CD1c-positive myeloid dendritic cell (primary cell): ENCODE measurements around the gene C3orf20.

ENCODE experiments used
- DNase-seq: peaks from one replicate; pipeline ENCODE4 v3.0.0-alpha.2; 2016; ENCODE audit errors: extremely low spot score

The C3orf20 gene

GRCh38 chr3:14650193-14650592 is 24.7 kb upstream of the C3orf20 start:
- DNase-seq, result no peak

- DNase-seq, result peak; percentile 100
Measured at GRCh38 chr3:14651440-14652251, 23.3 kb upstream of the C3orf20 start, which contains the start of gene CCDC174. CCDC174 (plus strand) TSS chr3:14651762; CDS start chr3:14651837, 75 bp downstream.

- DNase-seq, result peak; percentile 8
Measured at GRCh38 chr3:14652360-14652907, 22.5 kb upstream of the C3orf20 start.

GRCh38 chr3:14657579-14657978 is 17.4 kb upstream of the C3orf20 start:
- no peak for DNase-seq

GRCh38 chr3:14658978-14659377 is 16.0 kb upstream of the C3orf20 start:
- no peak for DNase-seq

- no peak for DNase-seq
Measured at GRCh38 chr3:14660942-14661341, 14.0 kb upstream of the C3orf20 start.

- DNase-seq, result no peak
Measured at GRCh38 chr3:14663396-14664135, 11.4 kb upstream of the C3orf20 start.

GRCh38 chr3:14664170-14664569 is 10.8 kb upstream of the C3orf20 start:
- DNase-seq, result no peak

- DNase-seq, result no peak
Measured at GRCh38 chr3:14672588-14672987, 2.4 kb upstream of the C3orf20 start.

GRCh38 chr3:14676881-14677280 is 1.9 kb downstream of the C3orf20 start:
- DNase-seq, result no peak

- no peak for DNase-seq
Measured at GRCh38 chr3:14678015-14678503, 3.1 kb downstream of the C3orf20 start.

GRCh38 chr3:14680115-14680514 is 5.2 kb downstream of the C3orf20 start:
- DNase-seq, result no peak

- no peak for DNase-seq
Measured at GRCh38 chr3:14680716-14681115, 5.8 kb downstream of the C3orf20 start.

GRCh38 chr3:14684447-14684846 is 9.5 kb downstream of the C3orf20 start:
- DNase-seq, result no peak

- DNase-seq, result peak; percentile 7
Measured at GRCh38 chr3:14685179-14685578, 10.2 kb downstream of the C3orf20 start.

- DNase-seq, result no peak
Measured at GRCh38 chr3:14687360-14687759, 12.4 kb downstream of the C3orf20 start.

GRCh38 chr3:14688525-14688924 is 13.6 kb downstream of the C3orf20 start:
- no peak for DNase-seq

- DNase-seq, result no peak
Measured at GRCh38 chr3:14689247-14689980, 14.5 kb downstream of the C3orf20 start.

- DNase-seq, result peak; percentile 70
Measured at GRCh38 chr3:14691239-14691638, 16.3 kb downstream of the C3orf20 start.

- no peak for DNase-seq
Measured at GRCh38 chr3:14691719-14692118, 16.8 kb downstream of the C3orf20 start.

- no peak for DNase-seq
Measured at GRCh38 chr3:14698601-14699244, 23.8 kb downstream of the C3orf20 start.
